Right atrium auricular region (tissue), 2 donors: ENCODE measurements around the gene KIF5C. TPM values are rescaled to one million over a fixed set of nuclear protein-coding genes. Genes with fewer than 3 reads are reported as not detected.

Experiments
- DNase-seq: peaks from one replicate; pipeline ENCODE4 v3.0.0-alpha.2; 2019; ENCODE audit warnings: low spot score
- H3K27ac ChIP-seq, 2 donors: fragments of 200-600 bp; sonication (generic); 1 replicate in 1 of 2; 2 replicates in 1 of 2; pipeline ENCODE4 v1.5.1; 2016 to 2019
- H3K27me3 ChIP-seq, 2 donors: fragments of 200-600 bp; sonication (generic); one replicate each; pipeline versions ENCODE4 v1.5.1 to v1.6.0; 2017 to 2019
- H3K36me3 ChIP-seq: fragments of 200-600 bp; sonication (generic); one replicate; pipeline ENCODE4 v1.5.1; 2016
- H3K4me1 ChIP-seq, 2 donors: fragments of 200-600 bp; sonication (generic); one replicate each; pipeline versions ENCODE4 v1.5.1 to v1.6.0; 2017 to 2019
- H3K4me3 ChIP-seq, 2 donors: fragments of 200-600 bp; sonication (generic); 1 replicate in 1 of 2; 2 replicates in 1 of 2; pipeline ENCODE4 v1.5.1; 2017 to 2019; ENCODE audit warnings: mild to moderate bottlenecking in 1 of 2, moderate library complexity in 1 of 2
- H3K9me3 ChIP-seq, 2 donors: fragments of 200-600 bp; sonication (generic); one replicate each; pipeline ENCODE4 v1.5.1; 2019
- CTCF ChIP-seq, 2 donors: fragments of 200-600 bp; sonication (generic); IDR thresholded peaks; one replicate each; pipeline ENCODE4 v1.5.1; 2019; ENCODE audit warnings: antibody characterized with exemption in 2 of 2
- total RNA-seq, 2 donors: library from RNA; depleted of rRNA; stranded (reverse); fragments of >200 nt; gene quantifications; one replicate each; pipeline ENCODE4 v1.1.0, GENCODE V29; 2016

The KIF5C gene
- total RNA-seq, 2 donors from 2014 or later = 1.6 to 2.2 TPM

DNA sequence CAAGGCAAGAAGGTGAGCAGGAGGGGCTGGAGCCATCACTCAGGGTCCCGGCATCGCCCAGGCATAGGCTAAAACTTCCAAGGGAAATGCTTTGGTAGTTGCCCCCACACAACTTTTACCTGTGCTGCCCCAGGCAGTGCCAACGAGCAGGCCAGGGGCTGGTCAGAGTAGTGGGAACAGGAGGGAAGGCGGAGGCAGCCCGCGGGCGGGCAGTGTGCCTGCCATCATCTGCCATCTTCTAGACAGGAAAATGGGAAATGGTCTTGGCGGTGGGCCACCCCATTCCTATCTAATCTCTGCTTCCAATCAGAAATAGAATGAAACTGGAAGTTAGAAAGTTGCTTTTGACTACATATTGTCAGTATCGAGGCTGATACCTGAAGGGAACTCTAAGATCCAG is 137.5 kb downstream of the KIF5C start:
- Histone ChIP-seq H3K9me3 (no peaks in the 10 kb centered on the region), H3K27me3 (no peaks in the 10 kb centered on the region), H3K27ac (no peak overlapping the region), H3K36me3 (no peaks in the 10 kb centered on the region), H3K4me3 (no peak overlapping the region), H3K4me1 (no peaks in the 10 kb centered on the region)
- no peak for TF ChIP-seq CTCF (IDR thresholded peaks at IDR 0.05)
- DNase-seq = no peak

DNA sequence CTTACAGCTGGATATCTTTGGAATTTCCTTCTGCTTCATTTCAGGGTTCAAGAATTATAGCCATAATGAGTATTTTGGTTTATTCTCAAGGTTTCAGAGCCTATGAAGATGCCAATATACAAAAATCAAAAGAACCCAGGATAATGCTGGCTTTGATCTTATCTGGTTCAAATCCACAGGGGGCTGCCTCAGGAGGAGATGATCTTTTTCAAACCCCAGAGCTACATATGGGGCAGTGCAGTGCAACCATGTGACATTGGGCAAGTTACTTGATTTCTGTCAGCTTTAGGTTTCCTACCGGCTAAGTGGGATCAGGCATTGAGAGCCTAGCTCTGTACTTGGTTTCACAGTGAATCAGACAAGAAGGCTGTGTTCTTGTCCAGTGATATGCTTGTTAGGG is 140.5 kb downstream of the KIF5C start:
- no peaks in the 10 kb centered on the region for H3K9me3 ChIP-seq
- no peak overlapping the region for H3K4me3 ChIP-seq
- TF ChIP-seq CTCF (IDR thresholded peaks at IDR 0.05) = no peak

GRCh38 chr2:149015926-149016563 is 141.0 kb downstream of the KIF5C start:
- H3K36me3 ChIP-seq = no peaks in the 10 kb centered on the region
- no peaks in the 10 kb centered on the region for H3K27me3 ChIP-seq
- H3K4me1 ChIP-seq = no peaks in the 10 kb centered on the region
- no peak overlapping the region for H3K4me3 ChIP-seq
- DNase-seq = no peak
- TF ChIP-seq CTCF (IDR thresholded peaks at IDR 0.05) = no peak
- no peak overlapping the region for H3K27ac ChIP-seq
- no peaks in the 10 kb centered on the region for H3K9me3 ChIP-seq

More for the DNA sequence above, 140.5 kb downstream of the KIF5C start:
- no peaks in the 10 kb centered on the region for H3K27me3 ChIP-seq
- H3K27ac ChIP-seq = no peak overlapping the region
- DNase-seq = no peak
- H3K36me3 ChIP-seq = no peaks in the 10 kb centered on the region
- H3K4me1 ChIP-seq = no peaks in the 10 kb centered on the region

DNA sequence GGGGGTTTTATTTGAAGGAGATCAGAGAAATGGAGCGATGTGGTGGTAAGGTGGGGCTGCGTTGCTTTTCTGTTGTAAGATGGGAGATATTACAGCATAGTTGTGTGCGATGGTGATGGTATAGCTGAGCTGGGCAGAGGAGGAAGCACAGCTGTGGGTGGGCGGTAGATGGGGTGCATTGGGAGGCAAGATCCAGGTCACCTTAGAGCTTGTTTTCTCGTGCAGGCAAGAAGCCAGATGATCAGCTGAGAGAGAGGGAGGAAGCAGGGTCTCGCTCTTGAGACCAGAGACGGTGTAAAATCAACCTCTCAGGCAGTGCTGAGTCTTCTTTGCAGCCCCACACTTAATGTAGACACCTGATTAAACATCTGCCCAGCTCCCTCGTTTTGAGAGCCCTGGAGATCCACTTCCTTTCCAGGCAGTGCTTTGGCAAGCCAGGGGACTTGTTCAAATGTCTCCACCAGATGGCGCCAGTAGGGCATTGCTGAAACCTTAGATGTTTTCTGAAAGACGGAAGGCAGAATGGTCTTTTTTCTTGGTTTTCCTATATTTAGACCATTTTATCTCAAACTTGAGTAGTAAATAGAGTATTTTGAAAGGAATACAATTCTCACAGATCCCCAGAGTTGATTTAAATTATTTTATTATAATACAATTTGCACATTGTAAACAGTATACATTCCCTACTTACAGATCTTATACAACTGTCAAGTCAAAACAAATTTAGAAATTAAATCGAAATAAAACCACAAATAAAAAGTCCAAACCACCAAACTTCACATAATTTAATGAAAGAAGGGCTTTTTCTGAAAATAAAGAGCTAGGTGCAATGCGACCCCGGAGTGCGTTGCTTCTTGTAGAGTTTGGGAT is 142.3 kb downstream of the KIF5C start:
- no peak overlapping the region for H3K27ac ChIP-seq
- H3K27me3 ChIP-seq = no peaks in the 10 kb centered on the region
- TF ChIP-seq CTCF (IDR thresholded peaks at IDR 0.05) = peak; percentile 81 to 87
- H3K4me1 ChIP-seq = no peaks in the 10 kb centered on the region
- H3K36me3 ChIP-seq = no peaks in the 10 kb centered on the region
- no peak overlapping the region for H3K4me3 ChIP-seq
- no peaks in the 10 kb centered on the region for H3K9me3 ChIP-seq
- DNase-seq = peak; percentile 85

DNA sequence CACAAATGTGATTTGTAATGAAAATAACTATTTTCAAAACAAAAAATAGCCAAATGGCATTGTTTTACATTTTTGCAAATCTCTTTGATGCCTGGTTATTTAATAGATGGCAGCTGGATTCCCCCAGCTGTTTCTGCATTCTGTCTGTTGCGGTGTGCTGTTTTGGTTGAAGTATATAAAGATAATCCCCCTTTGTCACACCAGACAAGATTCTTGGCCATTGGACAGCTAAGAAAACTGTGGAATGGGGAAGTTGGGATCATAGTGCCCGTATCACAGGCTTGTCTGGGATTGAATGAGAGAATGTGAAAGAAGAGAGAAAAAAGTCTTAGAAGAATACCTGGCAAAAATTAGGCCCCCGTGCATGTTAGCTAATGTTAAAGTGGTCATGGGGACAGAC is 144.0 kb downstream of the KIF5C start:
- Histone ChIP-seq H3K27ac (no peak overlapping the region), H3K27me3 (no peaks in the 10 kb centered on the region), H3K4me3 (no peak overlapping the region), H3K4me1 (no peaks in the 10 kb centered on the region), H3K9me3 (no peaks in the 10 kb centered on the region), H3K36me3 (no peaks in the 10 kb centered on the region)
- DNase-seq = no peak
- no peak for TF ChIP-seq CTCF (IDR thresholded peaks at IDR 0.05)
